Thyroid gland (tissue), 4 donors: Measurements from ENCODE around the gene NPS.

Source experiments
- POLR2A ChIP-seq, 2 donors: fragments of 450-650 bp; IDR thresholded peaks; one replicate each; pipeline ENCODE4 v1.6.1; 2017; ENCODE audit warnings: antibody characterized with exemption in 2 of 2, mild to moderate bottlenecking in 2 of 2, moderate library complexity in 1 of 2
- TF ChIP-seq, protein P1 (sequence below), 6 experiments: fragments of 200-600 bp in 3 of 6; fragments of 450-650 bp in 3 of 6; sonication (generic) in 3 of 6; IDR thresholded peaks; one replicate each; pipeline ENCODE4 v1.5.1; 2016 to 2019; ENCODE audit warnings: antibody characterized with exemption in 6 of 6, mild to moderate bottlenecking in 2 of 6, inconsistent platforms in 1 of 6, moderate library complexity in 1 of 6

DNA sequence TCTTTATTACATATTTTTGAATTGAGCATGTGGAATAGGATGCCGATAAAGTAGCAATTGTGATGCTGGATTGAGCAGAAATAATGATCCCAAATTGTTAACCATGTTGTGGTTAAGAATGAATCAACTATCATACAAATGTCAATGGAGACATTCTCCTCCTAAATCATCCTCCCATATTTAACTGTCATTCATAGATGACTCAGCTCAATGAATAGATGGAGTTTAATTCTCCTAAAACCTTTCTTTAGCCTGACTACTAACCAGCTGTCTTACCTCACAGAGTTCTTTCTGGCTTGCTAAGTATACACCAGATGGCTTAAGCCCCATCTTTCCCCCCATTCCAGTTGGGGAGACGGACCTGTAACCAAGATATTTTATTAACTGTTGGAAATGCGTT lies 23.4 kb upstream of the NPS start:
- TF ChIP-seq, protein P1, sequence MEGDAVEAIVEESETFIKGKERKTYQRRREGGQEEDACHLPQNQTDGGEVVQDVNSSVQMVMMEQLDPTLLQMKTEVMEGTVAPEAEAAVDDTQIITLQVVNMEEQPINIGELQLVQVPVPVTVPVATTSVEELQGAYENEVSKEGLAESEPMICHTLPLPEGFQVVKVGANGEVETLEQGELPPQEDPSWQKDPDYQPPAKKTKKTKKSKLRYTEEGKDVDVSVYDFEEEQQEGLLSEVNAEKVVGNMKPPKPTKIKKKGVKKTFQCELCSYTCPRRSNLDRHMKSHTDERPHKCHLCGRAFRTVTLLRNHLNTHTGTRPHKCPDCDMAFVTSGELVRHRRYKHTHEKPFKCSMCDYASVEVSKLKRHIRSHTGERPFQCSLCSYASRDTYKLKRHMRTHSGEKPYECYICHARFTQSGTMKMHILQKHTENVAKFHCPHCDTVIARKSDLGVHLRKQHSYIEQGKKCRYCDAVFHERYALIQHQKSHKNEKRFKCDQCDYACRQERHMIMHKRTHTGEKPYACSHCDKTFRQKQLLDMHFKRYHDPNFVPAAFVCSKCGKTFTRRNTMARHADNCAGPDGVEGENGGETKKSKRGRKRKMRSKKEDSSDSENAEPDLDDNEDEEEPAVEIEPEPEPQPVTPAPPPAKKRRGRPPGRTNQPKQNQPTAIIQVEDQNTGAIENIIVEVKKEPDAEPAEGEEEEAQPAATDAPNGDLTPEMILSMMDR (IDR thresholded peaks at IDR 0.05) = no peak
- no peak for TF ChIP-seq POLR2A (IDR thresholded peaks at IDR 0.05)
